ENCODE measurements around the gene MAGI2.

Gene MAGI2

GRCh38 chr7:78159545-78159944, 1293.9 kb downstream of the MAGI2 start:
- TF ChIP-seq CTCF (IDR thresholded peaks at IDR 0.05), result no peak
- Histone ChIP-seq H3K9me3 (no peaks in the 10 kb centered on the region), H3K4me1 (ENCODE audit: control insufficient read depth in 1 of 2, insufficient read depth in 1 of 2, low read depth in 1 of 2, low read length in 1 of 2) (no peaks in the 10 kb centered on the region), H3K4me3 (ENCODE audit: low read depth in 1 of 2, low read length in 1 of 2) (no peak overlapping the region), H3K27ac (no peak overlapping the region), H3K27me3 (no peaks in the 10 kb centered on the region), H3K36me3 (no peaks in the 10 kb centered on the region)

- Histone ChIP-seq H3K36me3 (no peaks in the 10 kb centered on the region), H3K27me3 (no peaks in the 10 kb centered on the region), H3K9me3 (no peaks in the 10 kb centered on the region), H3K4me1 (ENCODE audit: control insufficient read depth in 1 of 2, insufficient read depth in 1 of 2, low read depth in 1 of 2, low read length in 1 of 2) (no peaks in the 10 kb centered on the region), H3K4me3 (ENCODE audit: low read depth in 1 of 2, low read length in 1 of 2) (no peak overlapping the region), H3K27ac (no peak overlapping the region)
- TF ChIP-seq CTCF (IDR thresholded peaks at IDR 0.05), result no peak
Measured at GRCh38 chr7:78153285-78153684, 1300.2 kb downstream of the MAGI2 start.

GRCh38 chr7:78151229-78151628, 1302.2 kb downstream of the MAGI2 start:
- no peaks in the 10 kb centered on the region for H3K27me3 ChIP-seq
- no peaks in the 10 kb centered on the region for H3K9me3 ChIP-seq
- H3K4me3 ChIP-seq (ENCODE audit: low read depth in 1 of 2, low read length in 1 of 2), result no peak overlapping the region
- TF ChIP-seq CTCF (IDR thresholded peaks at IDR 0.05), result no peak
- H3K27ac ChIP-seq, result no peak overlapping the region
- no peaks in the 10 kb centered on the region for H3K4me1 ChIP-seq (ENCODE audit: control insufficient read depth in 1 of 2, insufficient read depth in 1 of 2, low read depth in 1 of 2, low read length in 1 of 2)
- H3K36me3 ChIP-seq, result no peaks in the 10 kb centered on the region

- TF ChIP-seq CTCF (IDR thresholded peaks at IDR 0.05), result no peak
- H3K4me3 ChIP-seq (ENCODE audit: low read depth in 1 of 2, low read length in 1 of 2), result no peak overlapping the region
- H3K4me1 ChIP-seq (ENCODE audit: control insufficient read depth in 1 of 2, insufficient read depth in 1 of 2, low read depth in 1 of 2, low read length in 1 of 2), result no peaks in the 10 kb centered on the region
- H3K27ac ChIP-seq, result no peak overlapping the region
- H3K9me3 ChIP-seq, result no peaks in the 10 kb centered on the region
- H3K36me3 ChIP-seq, result no peaks in the 10 kb centered on the region
- H3K27me3 ChIP-seq, result no peaks in the 10 kb centered on the region
Measured at GRCh38 chr7:78149787-78150186, 1303.7 kb downstream of the MAGI2 start.

GRCh38 chr7:78148166-78148894, 1305.1 kb downstream of the MAGI2 start:
- H3K4me3 ChIP-seq (ENCODE audit: low read depth in 1 of 2, low read length in 1 of 2), result no peak overlapping the region
- H3K9me3 ChIP-seq, result no peaks in the 10 kb centered on the region
- H3K4me1 ChIP-seq (ENCODE audit: control insufficient read depth in 1 of 2, insufficient read depth in 1 of 2, low read depth in 1 of 2, low read length in 1 of 2), result no peaks in the 10 kb centered on the region
- H3K36me3 ChIP-seq, result no peaks in the 10 kb centered on the region
- TF ChIP-seq CTCF (IDR thresholded peaks at IDR 0.05), result no peak
- H3K27ac ChIP-seq, result no peak overlapping the region
- H3K27me3 ChIP-seq, result no peaks in the 10 kb centered on the region

All from neutrophil (primary cell).